ENCODE results near the gene COL15A1. TPM values are rescaled to one million over a fixed set of nuclear protein-coding genes. Genes with fewer than 3 reads are reported as not detected.

Gene COL15A1
- total RNA-seq, 1 experiment from 2014 or later = not detected

- H2BK5ac ChIP-seq (ENCODE audit: insufficient read length, low read length) = no peak overlapping the region
- H3K79me1 ChIP-seq (ENCODE audit: insufficient read depth, low read depth, low read length, poor library complexity, severe bottlenecking) = no peaks in the 10 kb centered on the region
- no peaks in the 10 kb centered on the region for H3K9me3 Mint-ChIP-seq
- H2AK5ac ChIP-seq (ENCODE audit: insufficient read length, low read length) = no peak overlapping the region
- no peak overlapping the region for H3K4me2 ChIP-seq (ENCODE audit: insufficient read depth, insufficient read length, low read length)
- no peak overlapping the region for H2BK15ac ChIP-seq (ENCODE audit: low read depth, low read length)
- no peak for TF ChIP-seq CTCF (conservative IDR thresholded peaks at IDR 0.05)
- no peak overlapping the region for H3K14ac ChIP-seq (ENCODE audit: insufficient read depth, low read length)
- H2AFZ ChIP-seq (ENCODE audit: low read length) = no peak overlapping the region
- H3K9me3 ChIP-seq (ENCODE audit: control insufficient read depth, low read depth, low read length) = no peaks in the 10 kb centered on the region
- H3K79me2 ChIP-seq (ENCODE audit: insufficient read depth, low read length) = no peaks in the 10 kb centered on the region
- H3K4me3 Mint-ChIP-seq = no peak overlapping the region
- H2BK120ac ChIP-seq (ENCODE audit: low read depth, low read length, poor library complexity, severe bottlenecking) = no peak overlapping the region
- no peak overlapping the region for H2BK20ac ChIP-seq (ENCODE audit: low read depth, low read length, poor library complexity, severe bottlenecking)
- H3T11ph ChIP-seq (ENCODE audit: low read length) = no peak overlapping the region
- no CpG with 5 or more reads among the region's 4 CpGs for WGBS (ENCODE audit: extremely low coverage, insufficient read length, low lambda C conversion rate)
- no peak overlapping the region for H3K27ac Mint-ChIP-seq
- no peaks in the 10 kb centered on the region for H3K27me3 ChIP-seq (ENCODE audit: insufficient read depth, low read length)
- H3K27me3 Mint-ChIP-seq (ENCODE audit: low read depth) = peaks cover 9% of the 10 kb centered on the region
- DNase-seq = no peak
- no peaks in the 10 kb centered on the region for H4K20me1 ChIP-seq (ENCODE audit: control insufficient read depth, insufficient read depth, insufficient read length)
- H3K4me1 ChIP-seq (ENCODE audit: insufficient read depth, low read length) = peaks cover 2% of the 10 kb centered on the region; the same call in 1 of the 2 replicates
- H3K18ac ChIP-seq (ENCODE audit: insufficient read length, low read depth, low read length) = no peak overlapping the region
- H2BK12ac ChIP-seq (ENCODE audit: insufficient read length, low read depth, low read length) = no peak overlapping the region
- no peak overlapping the region for H4K91ac ChIP-seq (ENCODE audit: insufficient read length, low read depth, low read length)
- H3K36me3 Mint-ChIP-seq (ENCODE audit: insufficient read depth in 1 of 3, low read depth in 3 of 3) = no peaks in the 10 kb centered on the region; a peak in 1 of 7 replicates
- no peak overlapping the region for H3K23ac ChIP-seq (ENCODE audit: insufficient read length, low read depth, low read length)
- H3K4me1 Mint-ChIP-seq = peaks cover 25 to 34% of the 10 kb centered on the region in 2 experiments
- H4K5ac ChIP-seq (ENCODE audit: insufficient read length, low read depth, low read length) = no peak overlapping the region
- H3K27ac ChIP-seq (ENCODE audit: insufficient read length, low read depth, low read length) = no peak overlapping the region
- H3K56ac ChIP-seq (ENCODE audit: insufficient read length, low read depth, low read length) = no peak overlapping the region
- H3K23me2 ChIP-seq (ENCODE audit: insufficient read length, low read depth, low read length, poor library complexity, severe bottlenecking) = no peaks in the 10 kb centered on the region
- no peak overlapping the region for H3K9ac ChIP-seq (ENCODE audit: extremely low read depth, insufficient read length, low read length)
- no peak overlapping the region for H3K4ac ChIP-seq (ENCODE audit: low read depth, low read length)
- H4K8ac ChIP-seq (replicated peaks; ENCODE audit: insufficient read length, low read depth, low read length) = no peak overlapping the region
Observed at GRCh38 chr9:98966676-98967075, 23.0 kb downstream of the COL15A1 start.
